ENCODE data around the gene DNAJB4.

DNA sequence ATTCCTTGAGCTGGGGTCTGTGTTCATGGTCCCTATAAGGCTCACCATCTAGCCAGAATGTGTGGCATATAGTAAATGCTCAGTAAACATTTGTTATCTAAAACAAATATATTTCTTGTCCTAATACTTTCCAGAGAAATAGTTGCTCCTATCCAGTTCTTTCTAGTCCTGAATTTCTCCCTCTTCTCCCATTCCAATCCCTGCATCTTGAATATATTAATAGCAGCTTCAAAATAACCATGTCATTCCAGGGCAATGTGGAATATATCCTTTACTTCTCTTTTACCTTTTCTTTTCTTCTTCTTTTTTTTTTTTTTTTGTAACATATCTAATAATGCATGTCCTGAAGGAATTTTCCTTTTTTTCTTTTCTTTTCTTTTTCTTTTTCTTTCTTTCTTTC lies 10.4 kb downstream of the DNAJB4 start:
- TF ChIP-seq CTCF (IDR thresholded peaks at IDR 0.05; ENCODE audit: low read length) (no peak), EZH2 (IDR thresholded peaks at IDR 0.05; ENCODE audit: borderline replicate concordance, low read length) (no peak)
